AG04450 (cell line): ENCODE measurements around the gene CGREF1. TPM values are rescaled to one million over a fixed set of nuclear protein-coding genes. Genes with fewer than 3 reads are reported as not detected.
"Not testable (repeated sequence)": the region's sequence is repeated elsewhere in the genome, so short reads cannot be mapped to it uniquely, and the experiment has no call there.

Experiments used
- CTCF ChIA-PET: fragments of 300-600, 350-600 bp; formaldehyde crosslinking; extraction: SDS; loops from one replicate; lab custom pipeline; 2022; ENCODE audit warnings: antibody characterized with exemption, inconsistent platforms; lab: Charles Lee
- POLR2A ChIA-PET: fragments of 350-600 bp; formaldehyde crosslinking; extraction: SDS; loops from one replicate; lab custom pipeline; 2021; ENCODE audit warnings: antibody characterized with exemption, inconsistent platforms; lab: Yijun Ruan, JAX
- DNase-seq: peaks from one replicate; pipeline ENCODE4 v3.0.0-alpha.2; 2011; ENCODE audit warnings: low read depth, low spot score
- H3K27ac ChIP-seq: one replicate; pipeline ENCODE4 v1.5.1; 2012; ENCODE audit warnings: low read depth, low read length, control low read depth
- H3K27me3 ChIP-seq: one replicate; pipeline ENCODE4 v1.6.0; 2012; ENCODE audit warnings: low read length; ENCODE audit not compliant: control insufficient read depth, insufficient read depth
- H3K4me3 ChIP-seq: 2 replicates; pipeline ENCODE4 v1.5.1; 2011; ENCODE audit warnings: mild to moderate bottlenecking, low read depth, low read length, control low read depth
- H3K9me3 ChIP-seq: 2 replicates; pipeline ENCODE4 v1.5.1; 2012; ENCODE audit warnings: low read length; ENCODE audit not compliant: control insufficient read depth, insufficient read depth
- polyA plus RNA-seq: library from polyadenylated mRNA; depleted of rRNA; stranded (reverse); fragments of >200 nt; gene quantifications from 2 replicates; pipeline ENCODE4 v1.2.3, GENCODE V29; 2011
- TF ChIP-seq, protein P1 (sequence below): IDR thresholded peaks from 2 replicates; pipeline ENCODE4 v1.5.1; 2011; ENCODE audit warnings: low read depth, low read length, control low read depth, inconsistent platforms

The CGREF1 gene
- polyA plus RNA-seq, 1 experiment = 0.71 TPM

DNA sequence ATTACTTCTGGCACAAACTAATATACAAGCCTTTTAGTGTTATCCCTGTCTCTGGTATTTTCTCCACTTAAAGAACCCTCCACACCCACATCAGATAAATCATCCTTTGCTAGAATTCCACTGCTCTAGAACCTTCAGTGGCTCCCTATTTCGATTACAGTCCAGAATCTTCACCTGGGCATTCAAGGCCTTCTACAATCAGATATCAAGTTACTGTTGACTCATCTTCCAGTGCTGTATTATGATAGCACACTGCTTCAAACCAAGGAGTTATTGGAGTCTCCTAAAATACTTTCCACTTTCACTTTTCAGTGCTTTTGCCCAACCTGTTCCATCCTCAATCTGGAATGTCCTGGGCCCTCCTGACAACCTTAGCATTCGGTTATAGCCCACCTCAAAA lies 3.4 kb downstream of the CGREF1 start:
- CTCF ChIA-PET = no interaction called here
- TF ChIP-seq, protein P1, sequence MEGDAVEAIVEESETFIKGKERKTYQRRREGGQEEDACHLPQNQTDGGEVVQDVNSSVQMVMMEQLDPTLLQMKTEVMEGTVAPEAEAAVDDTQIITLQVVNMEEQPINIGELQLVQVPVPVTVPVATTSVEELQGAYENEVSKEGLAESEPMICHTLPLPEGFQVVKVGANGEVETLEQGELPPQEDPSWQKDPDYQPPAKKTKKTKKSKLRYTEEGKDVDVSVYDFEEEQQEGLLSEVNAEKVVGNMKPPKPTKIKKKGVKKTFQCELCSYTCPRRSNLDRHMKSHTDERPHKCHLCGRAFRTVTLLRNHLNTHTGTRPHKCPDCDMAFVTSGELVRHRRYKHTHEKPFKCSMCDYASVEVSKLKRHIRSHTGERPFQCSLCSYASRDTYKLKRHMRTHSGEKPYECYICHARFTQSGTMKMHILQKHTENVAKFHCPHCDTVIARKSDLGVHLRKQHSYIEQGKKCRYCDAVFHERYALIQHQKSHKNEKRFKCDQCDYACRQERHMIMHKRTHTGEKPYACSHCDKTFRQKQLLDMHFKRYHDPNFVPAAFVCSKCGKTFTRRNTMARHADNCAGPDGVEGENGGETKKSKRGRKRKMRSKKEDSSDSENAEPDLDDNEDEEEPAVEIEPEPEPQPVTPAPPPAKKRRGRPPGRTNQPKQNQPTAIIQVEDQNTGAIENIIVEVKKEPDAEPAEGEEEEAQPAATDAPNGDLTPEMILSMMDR = no peak
- POLR2A ChIA-PET = no interaction called here
- no peak overlapping the region for H3K27ac ChIP-seq
- no peak for DNase-seq
- no peaks in the 10 kb centered on the region for H3K9me3 ChIP-seq
- H3K4me3 ChIP-seq = no peak overlapping the region
- peaks cover 41% of the 10 kb centered on the region for H3K27me3 ChIP-seq

DNA sequence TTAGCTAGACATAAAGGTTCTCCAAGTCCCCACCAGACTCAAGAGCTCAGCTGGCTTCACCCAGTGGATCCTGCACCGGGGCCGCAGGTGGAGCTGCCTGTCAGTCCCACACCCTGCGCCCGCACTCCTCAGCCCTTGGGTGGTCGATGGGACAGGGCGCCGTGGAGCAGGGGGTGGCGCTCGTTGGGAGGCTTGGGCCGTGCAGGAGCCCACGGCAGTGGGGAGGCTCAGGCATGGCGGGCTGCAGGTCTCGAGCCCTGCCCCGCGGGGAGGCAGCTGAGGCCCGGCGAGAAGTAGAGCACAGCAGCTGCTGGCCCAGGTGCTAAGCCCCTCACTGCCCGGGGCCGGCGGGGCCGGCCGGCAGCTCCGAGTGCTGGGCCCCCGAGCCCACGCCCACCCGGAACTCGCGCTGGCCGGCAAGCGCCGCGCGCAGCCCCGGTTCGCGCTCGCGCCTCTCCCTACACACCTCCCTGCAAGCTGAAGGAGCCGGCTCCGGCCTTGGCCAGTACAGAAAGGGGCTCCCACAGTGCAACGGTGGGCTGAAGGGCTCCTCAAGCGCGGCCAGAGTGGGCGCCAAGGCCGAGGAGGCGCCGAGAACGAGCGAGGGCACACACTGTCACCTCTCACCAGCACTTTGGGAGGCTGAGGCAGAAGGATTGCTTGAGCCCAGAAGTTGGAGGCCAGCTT lies 7.4 kb downstream of the CGREF1 start:
- H3K4me3 ChIP-seq, H3K27ac ChIP-seq, DNase-seq, CTCF ChIA-PET, POLR2A ChIA-PET, H3K9me3 ChIP-seq: not testable (repeated sequence)
- H3K27me3 ChIP-seq = peaks cover 23% of the 10 kb centered on the region

DNA sequence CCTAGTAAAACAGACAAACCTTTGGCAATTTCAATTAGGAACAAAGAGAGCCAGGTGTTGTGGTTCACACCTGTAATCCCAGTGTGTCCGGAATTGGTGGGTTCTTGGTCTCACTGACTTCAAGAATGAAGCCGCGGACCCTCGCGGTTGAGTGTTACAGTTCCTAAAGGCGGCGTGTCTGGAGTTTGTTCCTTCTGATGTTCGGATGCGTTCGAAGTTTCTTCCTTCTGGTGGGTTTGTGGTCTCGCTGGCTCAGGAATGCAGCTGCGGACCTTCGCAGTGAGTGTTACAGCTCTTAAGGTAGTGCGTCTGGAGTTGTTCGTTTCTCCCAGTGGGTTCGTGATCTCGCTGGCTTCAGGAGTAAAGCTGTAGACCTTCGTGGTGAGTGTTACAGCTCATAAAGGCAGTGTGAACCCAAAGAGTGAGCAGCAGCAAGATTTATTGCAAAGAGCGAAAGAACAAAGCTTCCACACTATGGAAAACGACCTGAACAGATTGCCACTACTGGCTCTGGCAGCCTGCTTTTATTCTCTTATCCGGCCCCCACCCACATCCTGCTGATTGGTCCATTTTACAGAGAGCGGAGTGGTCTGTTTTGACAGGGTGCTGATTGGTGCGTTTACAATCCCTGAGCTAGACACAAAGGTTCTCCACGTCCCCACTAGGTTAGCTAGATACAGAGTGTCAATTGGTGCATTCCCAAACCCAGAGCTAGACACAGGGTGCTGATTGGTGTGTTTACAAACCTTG lies 8.2 kb downstream of the CGREF1 start:
- peaks cover 26% of the 10 kb centered on the region for H3K27me3 ChIP-seq
- POLR2A ChIA-PET, H3K27ac ChIP-seq, CTCF ChIA-PET, DNase-seq, H3K4me3 ChIP-seq, H3K9me3 ChIP-seq: not testable (repeated sequence)

DNA sequence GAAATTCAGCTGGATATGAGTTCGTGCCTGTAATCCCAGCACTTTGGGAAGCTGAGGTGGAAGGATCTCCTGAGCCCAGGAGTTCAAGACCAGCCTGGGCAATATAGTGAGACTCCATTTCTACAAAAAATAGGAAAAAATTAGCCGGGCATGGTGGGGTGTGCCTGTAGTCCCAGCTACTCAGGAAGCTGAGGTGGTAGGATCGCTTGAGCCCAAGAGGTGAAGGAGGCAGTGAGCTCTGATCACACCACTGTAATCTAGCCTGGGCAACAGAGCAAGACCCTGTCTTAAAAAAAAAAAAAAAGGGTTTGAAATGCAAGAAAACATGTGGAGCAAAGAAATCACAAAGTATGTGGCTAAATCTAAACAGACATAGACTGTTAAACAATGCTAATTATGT lies 9.8 kb downstream of the CGREF1 start:
- no peaks in the 10 kb centered on the region for H3K9me3 ChIP-seq
- TF ChIP-seq, protein P1 = no peak
- H3K27ac ChIP-seq = no peak overlapping the region
- POLR2A ChIA-PET = interaction anchor here (0.7 kb wide), 1 partner anchor 55 kb away, joined by 5 read pairs; no protein-coding TSS in a partner anchor
- CTCF ChIA-PET = interaction anchor here (1.6 to 2.1 kb wide), 2 partner anchors 61 to 83 kb away, joined by 4 to 5 read pairs; no protein-coding TSS in a partner anchor
- DNase-seq = no peak
- peaks cover 24% of the 10 kb centered on the region for H3K27me3 ChIP-seq
- H3K4me3 ChIP-seq = no peak overlapping the region

DNA sequence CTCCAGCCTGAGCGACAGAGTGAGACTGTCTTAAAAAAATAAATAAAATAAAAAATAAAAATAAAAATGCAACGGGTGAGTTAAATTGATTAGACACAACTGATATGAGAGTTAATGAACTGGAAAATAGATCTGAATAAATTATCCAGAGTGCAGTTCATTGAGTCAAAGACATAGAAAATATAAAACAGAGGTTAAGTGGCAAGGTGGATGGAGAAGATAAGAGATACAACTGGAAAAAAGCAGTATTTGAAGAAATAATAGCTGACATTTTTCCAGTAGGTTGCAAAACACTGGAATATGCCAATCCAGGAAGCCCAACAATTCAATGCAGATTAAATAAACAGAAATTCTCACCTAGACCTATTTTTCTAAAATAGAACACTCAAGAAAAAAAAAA lies 10.7 kb downstream of the CGREF1 start:
- Histone ChIP-seq H3K4me3 (no peak overlapping the region), H3K9me3 (no peaks in the 10 kb centered on the region), H3K27ac (no peak overlapping the region), H3K27me3 (peaks cover 26% of the 10 kb centered on the region)
- ChIA-PET CTCF (interaction anchor here (0.6 to 2.1 kb wide), 3 partner anchors 62 to 92 kb away, joined by 3 to 5 read pairs (median 4); no protein-coding TSS in a partner anchor), POLR2A (interaction anchor here (0.7 kb wide), 1 partner anchor 21 kb away, joined by 3 read pairs; the partner anchor contains the start of gene KHK)
- TF ChIP-seq, protein P1 = no peak
- no peak for DNase-seq
